ENCODE measurements around the gene TEX38.
"Not testable (repeated sequence)": the region's sequence is repeated elsewhere in the genome, so short reads cannot be mapped to it uniquely, and the experiment has no call there.

GRCh38 chr1:46660116-46660515 lies 11.5 kb upstream of the TEX38 start:
- TF ChIP-seq, protein P1, sequence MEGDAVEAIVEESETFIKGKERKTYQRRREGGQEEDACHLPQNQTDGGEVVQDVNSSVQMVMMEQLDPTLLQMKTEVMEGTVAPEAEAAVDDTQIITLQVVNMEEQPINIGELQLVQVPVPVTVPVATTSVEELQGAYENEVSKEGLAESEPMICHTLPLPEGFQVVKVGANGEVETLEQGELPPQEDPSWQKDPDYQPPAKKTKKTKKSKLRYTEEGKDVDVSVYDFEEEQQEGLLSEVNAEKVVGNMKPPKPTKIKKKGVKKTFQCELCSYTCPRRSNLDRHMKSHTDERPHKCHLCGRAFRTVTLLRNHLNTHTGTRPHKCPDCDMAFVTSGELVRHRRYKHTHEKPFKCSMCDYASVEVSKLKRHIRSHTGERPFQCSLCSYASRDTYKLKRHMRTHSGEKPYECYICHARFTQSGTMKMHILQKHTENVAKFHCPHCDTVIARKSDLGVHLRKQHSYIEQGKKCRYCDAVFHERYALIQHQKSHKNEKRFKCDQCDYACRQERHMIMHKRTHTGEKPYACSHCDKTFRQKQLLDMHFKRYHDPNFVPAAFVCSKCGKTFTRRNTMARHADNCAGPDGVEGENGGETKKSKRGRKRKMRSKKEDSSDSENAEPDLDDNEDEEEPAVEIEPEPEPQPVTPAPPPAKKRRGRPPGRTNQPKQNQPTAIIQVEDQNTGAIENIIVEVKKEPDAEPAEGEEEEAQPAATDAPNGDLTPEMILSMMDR (IDR thresholded peaks at IDR 0.05; ENCODE audit: low read depth, low read length, poor library complexity, severe bottlenecking), result not testable (repeated sequence)
- TF ChIP-seq EZH2phosphoT487 (IDR thresholded peaks at IDR 0.05; ENCODE audit: borderline replicate concordance, low read length), result not testable (repeated sequence)
